Stimulated activated CD8-positive, alpha-beta memory T cell treated with anti-CD3 and anti-CD28 coated beads, Interleukin-15, amount 100 ng/mL, for 48 hours (primary cell): ENCODE results near the gene TIAM2.
"Not testable (repeated sequence)": the region's sequence is repeated elsewhere in the genome, so short reads cannot be mapped to it uniquely, and the experiment has no call there.

Source experiments
- DNase-seq, 2 donors: peaks; one replicate each; pipeline ENCODE4 v3.0.0-alpha.2; 2020; ENCODE audit warnings: low read depth in 2 of 2

Gene TIAM2

DNA sequence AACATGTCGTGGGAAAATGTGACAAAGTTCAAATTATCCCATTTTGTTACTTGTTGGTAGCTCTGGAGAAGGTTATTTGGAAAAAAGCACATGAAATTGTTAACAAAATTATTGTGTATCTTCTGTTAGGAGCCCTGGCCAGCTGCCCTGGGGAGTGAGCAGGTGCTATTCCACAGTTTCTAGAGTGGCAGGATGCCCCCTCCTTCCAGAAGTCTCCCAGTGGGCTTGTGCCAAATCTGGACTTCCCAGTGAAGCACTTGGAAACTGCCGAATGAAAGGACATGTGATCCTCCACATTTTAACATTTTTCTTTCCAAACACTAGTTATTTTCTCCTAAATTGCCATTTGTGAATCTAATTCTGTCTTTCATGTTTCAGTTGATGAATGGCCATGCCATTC is 201.8 kb downstream of the TIAM2 start:
- DNase-seq, result no peak

GRCh38 chr6:155197932-155198331 is 202.8 kb downstream of the TIAM2 start:
- no peak for DNase-seq

- no peak for DNase-seq
Observed at GRCh38 chr6:155200012-155200411, 204.9 kb downstream of the TIAM2 start.

DNA sequence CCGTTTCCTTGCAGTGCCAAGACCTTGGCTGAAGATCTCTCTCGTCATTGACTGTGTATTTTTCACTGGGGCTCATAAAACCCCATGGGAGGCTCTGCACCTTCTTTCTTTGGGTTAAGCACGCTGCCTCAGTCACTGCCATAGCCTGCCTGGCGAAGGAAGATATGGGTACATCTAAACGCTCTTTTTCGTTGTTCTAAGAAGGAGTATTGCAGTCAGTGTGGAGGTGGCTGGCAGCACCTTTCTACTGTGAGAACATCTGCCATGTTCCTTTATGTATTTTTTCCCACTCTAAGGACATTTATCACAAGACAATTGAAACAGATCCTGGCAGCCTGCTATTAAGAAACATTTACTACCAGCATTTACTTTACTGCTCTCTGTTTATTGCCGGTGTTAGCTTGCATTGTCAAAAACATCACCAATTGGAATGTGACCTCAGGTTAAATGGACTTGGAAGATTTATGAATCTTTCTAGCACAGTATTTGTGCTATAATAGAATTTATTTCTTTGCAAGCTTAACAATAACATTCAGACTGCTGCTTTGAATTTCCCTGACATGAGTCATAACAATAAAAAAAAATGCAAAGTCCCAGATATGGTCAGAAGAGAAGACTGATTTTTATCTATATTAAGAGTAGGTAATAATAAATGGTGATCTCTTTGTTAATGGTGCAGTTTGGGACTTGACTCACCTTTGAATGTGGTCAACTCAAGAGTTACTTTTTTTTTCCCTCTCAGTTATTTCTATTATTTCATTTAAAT is 206.5 kb downstream of the TIAM2 start:
- no peak for DNase-seq

- DNase-seq, result no peak
Observed at GRCh38 chr6:155207223-155207622, 212.1 kb downstream of the TIAM2 start.

- no peak for DNase-seq
Observed at GRCh38 chr6:155212106-155212505, 217.0 kb downstream of the TIAM2 start.

GRCh38 chr6:155212616-155213380 is 217.7 kb downstream of the TIAM2 start:
- no peak for DNase-seq

DNA sequence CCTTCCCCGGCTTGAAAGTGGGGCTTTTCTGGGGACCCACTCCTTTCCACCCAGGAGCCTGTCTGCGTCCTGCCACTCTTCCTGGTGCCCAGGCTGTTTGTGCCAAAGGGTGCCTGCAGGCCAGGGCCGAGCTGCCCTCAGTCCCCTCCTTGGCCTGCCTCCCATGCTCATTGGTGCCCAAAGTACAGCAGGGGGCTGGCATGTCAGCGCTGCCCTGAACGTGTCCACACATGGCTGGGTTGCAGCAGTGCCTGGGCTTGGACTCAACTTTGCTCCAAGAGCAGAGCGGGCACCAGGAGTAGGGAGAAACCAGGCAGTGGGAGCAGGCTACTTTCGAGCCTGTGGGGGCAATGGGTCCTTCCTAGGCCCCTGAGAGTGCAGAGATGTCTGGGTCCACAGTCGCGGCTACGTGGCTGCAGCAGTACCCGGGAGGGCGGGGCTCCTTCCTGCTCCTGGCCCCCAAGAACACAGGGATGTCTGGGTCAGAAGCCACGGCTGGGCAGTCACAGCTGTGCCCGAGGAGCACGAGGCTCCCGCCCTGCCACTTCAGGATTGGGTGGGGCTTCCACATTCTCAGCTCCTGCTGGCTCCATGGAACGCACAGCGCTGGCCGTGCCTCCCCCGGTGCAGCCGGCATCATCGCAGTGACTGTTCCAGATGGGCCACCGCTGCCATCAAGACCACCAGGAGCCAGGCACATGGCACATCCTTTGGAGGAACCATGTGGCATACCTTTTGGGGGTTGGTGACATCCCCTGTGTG is 218.7 kb downstream of the TIAM2 start:
- no peak for DNase-seq

GRCh38 chr6:155215906-155216305 is 220.8 kb downstream of the TIAM2 start:
- DNase-seq, result no peak

DNA sequence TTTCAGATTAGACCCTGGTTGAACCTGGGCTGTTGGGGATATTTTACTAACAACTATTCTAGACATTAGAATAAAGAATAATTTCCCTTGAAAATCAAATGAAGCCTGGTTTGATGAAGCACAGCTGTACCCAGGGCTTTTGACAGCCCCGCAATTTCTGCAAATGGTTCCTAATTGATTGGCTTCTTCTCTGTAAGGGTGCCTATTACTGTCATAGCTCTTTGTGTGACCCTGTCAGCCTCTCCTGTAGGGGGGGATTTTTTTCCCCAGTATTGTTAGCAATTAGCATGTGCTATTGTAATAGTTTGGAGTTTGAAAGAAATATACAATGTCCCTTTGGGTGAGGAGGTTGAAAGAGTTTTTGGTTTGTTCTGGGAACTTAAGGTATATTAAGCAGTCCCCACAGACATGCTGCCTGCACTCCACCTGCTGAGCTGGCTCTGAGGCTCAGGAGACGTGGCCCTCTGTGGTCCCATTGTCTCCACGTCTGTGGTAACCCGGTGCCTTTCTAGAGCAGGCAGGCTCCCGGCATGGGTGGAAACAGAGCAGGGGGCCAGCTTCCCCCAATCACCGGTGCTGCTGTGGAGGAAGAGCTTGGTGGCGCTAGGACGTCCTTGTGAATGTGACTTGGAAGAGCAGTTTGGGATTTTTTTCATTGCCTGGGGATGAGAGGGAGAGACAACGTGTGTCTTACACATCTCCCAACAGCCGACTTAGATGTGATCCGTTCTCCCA is 221.4 kb downstream of the TIAM2 start:
- DNase-seq, result no peak

DNA sequence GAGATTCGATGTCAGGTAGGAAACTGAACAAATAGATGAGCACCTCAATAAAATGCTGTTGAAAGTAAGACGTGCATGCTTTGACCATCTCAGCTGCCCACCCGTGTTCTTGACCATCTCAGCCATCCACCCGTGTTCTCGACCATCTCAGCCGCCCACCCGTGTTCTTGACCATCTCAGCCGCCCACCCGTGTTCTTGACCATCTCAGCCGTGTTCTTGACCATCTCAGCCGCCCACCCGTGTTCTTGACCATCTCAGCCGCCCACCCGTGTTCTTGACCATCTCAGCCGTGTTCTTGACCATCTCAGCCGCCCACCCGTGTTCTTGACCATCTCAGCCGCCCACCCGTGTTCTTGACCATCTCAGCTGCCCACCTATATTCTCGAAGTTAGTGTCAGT is 223.6 kb downstream of the TIAM2 start:
- DNase-seq, result not testable (repeated sequence)

DNA sequence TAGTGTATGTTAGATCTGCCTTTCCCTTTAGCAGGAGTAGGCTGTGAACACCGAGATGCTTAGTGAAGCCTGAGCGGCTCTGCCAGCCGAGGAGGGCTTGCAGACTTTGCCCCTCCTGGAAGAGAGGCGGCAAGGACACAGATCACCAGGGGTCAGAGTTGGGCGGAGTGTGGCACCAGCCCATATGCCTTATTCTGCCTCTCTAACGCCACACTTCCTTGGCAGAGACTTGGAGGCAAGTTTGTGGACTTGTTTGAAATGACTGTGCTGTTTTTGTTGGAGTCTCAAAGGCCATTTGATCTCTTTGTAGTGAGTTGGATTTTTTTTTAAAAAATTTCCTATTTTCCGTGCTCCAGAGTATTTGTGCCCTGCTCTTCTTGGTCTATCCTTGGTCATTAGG is 224.2 kb downstream of the TIAM2 start:
- no peak for DNase-seq

- no peak for DNase-seq
Observed at GRCh38 chr6:155219858-155220301, 224.8 kb downstream of the TIAM2 start.

- no peak for DNase-seq
Observed at GRCh38 chr6:155221086-155221485, 226.0 kb downstream of the TIAM2 start.

DNA sequence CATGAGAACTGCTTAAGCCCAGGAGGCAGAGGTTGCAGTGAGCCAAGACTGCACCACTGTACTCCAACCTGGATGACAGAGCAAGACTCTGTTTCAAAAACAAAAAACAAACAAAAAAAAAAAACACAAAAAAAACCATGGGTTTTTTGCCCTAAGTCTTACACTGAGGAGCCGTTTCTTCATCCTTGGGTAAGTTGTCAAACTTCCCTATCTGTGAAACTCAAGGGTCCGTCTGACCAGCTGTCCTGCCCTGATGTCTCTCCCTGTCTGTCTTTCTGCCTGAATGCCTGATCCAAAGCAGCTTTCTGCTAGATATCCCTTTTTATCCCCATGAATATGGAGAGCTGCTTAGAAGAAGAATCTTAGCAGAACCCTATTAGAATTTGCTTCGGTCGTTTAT is 227.4 kb downstream of the TIAM2 start:
- DNase-seq, result no peak

DNA sequence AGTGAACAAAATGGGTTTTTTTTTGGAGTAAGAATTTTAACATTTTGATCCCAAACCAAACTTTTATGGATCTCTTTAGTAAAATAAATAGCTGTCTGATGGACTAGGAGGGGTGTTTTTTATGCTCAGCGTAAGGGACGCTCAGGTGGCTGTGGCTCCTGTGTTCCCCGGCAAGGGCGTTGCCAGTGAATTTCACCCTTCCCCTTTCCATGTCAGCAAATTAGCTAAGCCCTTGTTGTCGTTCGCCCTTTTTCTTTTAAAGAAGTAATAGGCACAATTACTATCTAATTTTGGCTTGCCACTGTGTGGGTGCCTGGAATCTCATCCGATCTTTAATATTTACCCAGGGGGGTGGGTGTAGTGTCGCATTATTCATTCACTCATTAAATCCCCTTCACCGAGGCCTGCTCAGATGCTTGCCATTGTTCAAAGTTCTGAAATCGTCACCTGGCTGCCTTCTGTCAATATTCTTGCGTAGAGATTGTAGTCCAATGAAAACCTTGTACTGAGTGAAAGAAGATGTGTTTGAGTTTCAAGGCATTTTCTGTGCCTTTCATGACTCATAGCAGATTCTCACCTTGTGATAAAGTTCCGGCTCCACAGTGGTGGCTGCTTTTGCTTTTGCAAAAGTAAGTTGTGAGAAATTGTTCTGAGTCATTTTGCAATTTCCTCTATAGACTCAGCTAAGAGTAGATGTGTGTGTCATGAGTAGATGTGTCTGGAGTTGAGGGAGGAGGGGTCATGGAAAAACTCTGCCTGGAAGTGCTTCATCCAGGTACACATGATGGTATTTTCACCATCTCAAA is 228.7 kb downstream of the TIAM2 start:
- DNase-seq, result peak; percentile 29 to 50

DNA sequence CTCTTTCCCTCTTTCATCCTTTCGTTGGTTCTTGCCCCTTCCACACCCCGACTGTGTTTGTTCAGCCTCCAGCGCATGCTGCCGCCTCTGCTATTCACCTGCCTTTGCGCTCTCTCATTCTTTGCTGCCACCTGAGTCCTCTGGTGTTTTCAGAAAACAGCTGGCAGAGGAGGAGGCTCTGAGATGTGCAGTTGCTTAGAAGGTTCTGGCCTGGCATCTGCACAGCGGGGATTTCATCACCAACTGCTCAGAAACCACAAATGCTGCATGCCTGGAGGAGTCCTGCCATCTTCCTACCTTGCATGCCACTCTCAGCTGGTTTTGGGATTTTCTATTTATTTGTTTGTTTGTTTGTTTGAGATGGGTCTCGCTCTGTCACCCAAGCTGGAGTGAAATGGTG is 229.5 kb downstream of the TIAM2 start:
- DNase-seq, result no peak

DNA sequence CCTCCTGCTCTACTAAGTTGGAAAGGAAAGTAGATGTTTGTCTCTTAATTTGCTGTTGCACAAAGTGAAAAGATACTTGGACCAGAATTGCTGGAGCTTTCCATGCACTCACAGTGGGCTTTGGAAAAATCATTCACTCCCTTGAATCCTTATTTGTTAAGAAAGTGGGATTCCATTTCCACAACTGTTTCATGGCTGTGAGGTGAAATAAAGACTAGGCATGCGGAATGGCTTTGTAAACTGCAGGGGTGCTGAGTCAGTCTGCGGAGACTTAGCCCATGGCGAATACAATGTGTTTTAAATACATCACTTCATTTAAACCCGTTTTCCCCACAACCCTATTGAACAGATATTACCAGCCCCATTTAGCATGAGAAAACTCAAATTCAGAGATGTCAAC is 231.9 kb downstream of the TIAM2 start:
- DNase-seq, result no peak

DNA sequence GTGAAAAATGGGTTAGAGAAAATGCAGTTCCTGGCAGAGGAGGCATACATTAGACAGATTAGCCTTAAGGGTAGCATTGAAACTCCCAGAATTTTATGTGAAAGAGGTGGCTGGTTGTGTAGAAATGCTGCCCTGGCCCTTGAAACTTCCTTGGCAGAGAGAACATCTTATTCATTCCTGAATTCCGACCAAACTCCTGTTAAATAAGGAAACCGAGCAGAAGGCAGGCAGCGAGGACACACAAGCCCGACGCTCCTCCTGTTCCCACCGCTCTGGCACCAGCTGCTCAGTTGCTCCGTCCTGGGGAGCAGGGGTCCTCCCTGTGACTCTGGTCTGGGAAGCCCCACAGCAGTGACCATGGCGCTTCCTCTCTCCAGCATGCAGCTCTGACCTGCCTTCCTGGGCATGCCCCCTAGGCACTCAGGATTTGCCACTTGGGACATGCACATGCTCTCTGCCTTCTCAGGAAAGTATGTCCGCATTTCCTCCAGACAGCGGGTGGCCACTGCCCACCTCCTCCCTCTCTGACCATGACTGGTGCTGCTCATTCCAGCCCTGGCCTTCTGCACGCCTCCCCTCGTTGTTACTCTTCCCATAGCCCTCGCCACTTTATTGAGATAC is 233.5 kb downstream of the TIAM2 start:
- DNase-seq, result no peak

DNA sequence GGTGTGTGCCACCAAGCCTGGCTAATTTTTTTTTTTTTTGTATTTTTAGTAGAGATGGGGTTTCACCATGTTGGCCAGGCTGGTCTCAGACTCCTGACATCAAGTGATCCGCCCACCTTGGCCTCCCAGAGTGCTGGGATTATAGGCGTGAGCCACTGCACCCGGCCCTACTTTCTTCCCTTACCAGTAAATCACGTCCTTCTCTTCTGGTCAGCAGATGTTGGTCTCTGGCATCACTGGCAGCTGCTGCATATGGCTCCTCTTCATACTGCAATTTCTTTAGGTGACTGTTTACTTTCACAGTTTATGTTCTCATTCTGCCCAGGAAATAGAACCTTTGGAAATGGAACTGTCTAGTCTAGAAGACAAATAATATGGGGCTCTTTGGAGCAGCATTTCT is 235.9 kb downstream of the TIAM2 start:
- DNase-seq, result not testable (repeated sequence)
